ENCODE results near the gene PDZK1IP1. TPM values are rescaled to one million over a fixed set of nuclear protein-coding genes. Genes with fewer than 3 reads are reported as not detected.

Gene PDZK1IP1
- polyA plus RNA-seq, 1 experiment: not detected

DNA sequence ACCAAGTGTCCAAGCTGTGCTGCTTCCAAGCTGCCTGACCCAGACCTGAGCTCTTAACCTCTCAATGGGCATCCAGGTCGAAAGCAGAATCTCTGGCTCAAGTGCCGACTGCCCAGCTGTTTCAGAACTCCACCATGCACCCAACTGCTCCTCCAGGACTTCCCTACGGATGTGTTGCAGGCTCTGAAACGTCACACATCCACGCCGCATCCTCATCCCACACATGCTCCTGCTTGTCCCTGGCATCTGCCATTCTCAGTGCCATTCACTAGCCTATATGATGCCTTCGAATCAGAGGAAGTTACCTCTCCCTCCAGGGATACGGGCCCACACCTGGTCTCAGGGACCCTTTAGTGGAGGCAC lies 11.2 kb downstream of the PDZK1IP1 start:
- no peak overlapping the region for H3K4me3 ChIP-seq (ENCODE audit: low read depth, low read length)
- ChIA-PET POLR2A (interaction anchor here (1.1 kb wide), 1 partner anchor 11 kb away, joined by 5 read pairs; the partner anchor contains the start of gene PDZK1IP1), CTCF (interaction anchor here (0.5 to 6.1 kb wide), 63 partner anchors 10 to 1027 kb away, joined by 3 to 127 read pairs (median 4); partner anchors contain the start of genes EFCAB14, FOXD2 and PDZK1IP1)
- DNase-seq (ENCODE audit: low read depth, low spot score): no peak
- H3K27ac ChIP-seq (ENCODE audit: low read depth, low read length): no peak overlapping the region
- TF ChIP-seq, protein P1, sequence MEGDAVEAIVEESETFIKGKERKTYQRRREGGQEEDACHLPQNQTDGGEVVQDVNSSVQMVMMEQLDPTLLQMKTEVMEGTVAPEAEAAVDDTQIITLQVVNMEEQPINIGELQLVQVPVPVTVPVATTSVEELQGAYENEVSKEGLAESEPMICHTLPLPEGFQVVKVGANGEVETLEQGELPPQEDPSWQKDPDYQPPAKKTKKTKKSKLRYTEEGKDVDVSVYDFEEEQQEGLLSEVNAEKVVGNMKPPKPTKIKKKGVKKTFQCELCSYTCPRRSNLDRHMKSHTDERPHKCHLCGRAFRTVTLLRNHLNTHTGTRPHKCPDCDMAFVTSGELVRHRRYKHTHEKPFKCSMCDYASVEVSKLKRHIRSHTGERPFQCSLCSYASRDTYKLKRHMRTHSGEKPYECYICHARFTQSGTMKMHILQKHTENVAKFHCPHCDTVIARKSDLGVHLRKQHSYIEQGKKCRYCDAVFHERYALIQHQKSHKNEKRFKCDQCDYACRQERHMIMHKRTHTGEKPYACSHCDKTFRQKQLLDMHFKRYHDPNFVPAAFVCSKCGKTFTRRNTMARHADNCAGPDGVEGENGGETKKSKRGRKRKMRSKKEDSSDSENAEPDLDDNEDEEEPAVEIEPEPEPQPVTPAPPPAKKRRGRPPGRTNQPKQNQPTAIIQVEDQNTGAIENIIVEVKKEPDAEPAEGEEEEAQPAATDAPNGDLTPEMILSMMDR (IDR thresholded peaks at IDR 0.05; ENCODE audit: low read depth, low read length): no peak
- peaks cover 8% of the 10 kb centered on the region for H3K27me3 ChIP-seq (ENCODE audit: control insufficient read depth, insufficient read depth, low read length)
- no peaks in the 10 kb centered on the region for H3K9me3 ChIP-seq (ENCODE audit: control insufficient read depth, insufficient read depth, low read length)

- TF ChIP-seq, protein P1 (IDR thresholded peaks at IDR 0.05; ENCODE audit: low read depth, low read length): no peak
- H3K4me3 ChIP-seq (ENCODE audit: low read depth, low read length): no peak overlapping the region
- H3K27me3 ChIP-seq (ENCODE audit: control insufficient read depth, insufficient read depth, low read length): peaks cover 8% of the 10 kb centered on the region
- ChIA-PET POLR2A (no interaction called here), CTCF (interaction anchor here (0.8 to 6.1 kb wide), 18 partner anchors 11 to 548 kb away, joined by 3 to 127 read pairs (median 9); partner anchors contain the start of genes FOXD2 and PDZK1IP1)
- no peak overlapping the region for H3K27ac ChIP-seq (ENCODE audit: low read depth, low read length)
- no peak for DNase-seq (ENCODE audit: low read depth, low spot score)
- H3K9me3 ChIP-seq (ENCODE audit: control insufficient read depth, insufficient read depth, low read length): no peaks in the 10 kb centered on the region
Observed at GRCh38 chr1:47178020-47178419, 11.8 kb downstream of the PDZK1IP1 start.

- TF ChIP-seq, protein P1 (IDR thresholded peaks at IDR 0.05; ENCODE audit: low read depth, low read length): peak; percentile 98
- no peak overlapping the region for H3K27ac ChIP-seq (ENCODE audit: low read depth, low read length)
- H3K9me3 ChIP-seq (ENCODE audit: control insufficient read depth, insufficient read depth, low read length): no peaks in the 10 kb centered on the region
- DNase-seq (ENCODE audit: low read depth, low spot score): peak; percentile 21
- no peak overlapping the region for H3K4me3 ChIP-seq (ENCODE audit: low read depth, low read length)
- POLR2A ChIA-PET: no interaction called here
- CTCF ChIA-PET: interaction anchor here (0.6 to 6.1 kb wide), 12 partner anchors 9 to 551 kb away, joined by 3 to 127 read pairs (median 5); partner anchors contain the start of genes ATPAF1, FOXD2 and PDZK1IP1
- H3K27me3 ChIP-seq (ENCODE audit: control insufficient read depth, insufficient read depth, low read length): peaks cover 6% of the 10 kb centered on the region
Observed at GRCh38 chr1:47175227-47175934, 14.5 kb downstream of the PDZK1IP1 start.

DNA sequence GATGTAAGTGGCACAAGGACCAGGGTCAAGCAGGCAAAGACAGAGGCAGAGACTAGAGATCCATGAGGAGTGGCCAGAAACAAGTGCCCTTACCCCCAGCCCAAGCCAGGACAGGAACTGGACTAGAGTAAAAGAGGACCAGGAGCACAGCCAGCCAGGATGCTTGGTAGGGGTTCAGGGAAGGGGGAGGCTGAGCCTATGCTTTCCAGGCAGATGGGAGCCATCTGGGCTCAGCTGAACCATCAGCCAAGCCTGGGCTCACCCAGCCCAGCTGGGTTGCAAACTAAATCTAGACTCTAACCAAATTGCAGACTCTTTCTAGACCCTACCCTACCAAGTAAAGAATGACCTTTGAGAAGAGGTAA lies 15.2 kb downstream of the PDZK1IP1 start:
- Histone ChIP-seq H3K9me3 (ENCODE audit: control insufficient read depth, insufficient read depth, low read length) (no peaks in the 10 kb centered on the region), H3K27ac (ENCODE audit: low read depth, low read length) (no peak overlapping the region), H3K27me3 (ENCODE audit: control insufficient read depth, insufficient read depth, low read length) (peaks cover 6% of the 10 kb centered on the region), H3K4me3 (ENCODE audit: low read depth, low read length) (no peak overlapping the region)
- POLR2A ChIA-PET: no interaction called here
- TF ChIP-seq, protein P1 (IDR thresholded peaks at IDR 0.05; ENCODE audit: low read depth, low read length): 0 out of 2 replicates have a peak, but pooled peaks have one; percentile 3
- no peak for DNase-seq (ENCODE audit: low read depth, low spot score)
- CTCF ChIA-PET: interaction anchor here (1.5 to 6.1 kb wide), 6 partner anchors 10 to 261 kb away, joined by 4 to 127 read pairs (median 32); partner anchors contain the start of genes FOXD2 and PDZK1IP1

GRCh38 chr1:47172782-47173181 lies 17.1 kb downstream of the PDZK1IP1 start:
- H3K27me3 ChIP-seq (ENCODE audit: control insufficient read depth, insufficient read depth, low read length): peaks cover 3% of the 10 kb centered on the region
- no peaks in the 10 kb centered on the region for H3K9me3 ChIP-seq (ENCODE audit: control insufficient read depth, insufficient read depth, low read length)
- no peak overlapping the region for H3K27ac ChIP-seq (ENCODE audit: low read depth, low read length)
- DNase-seq (ENCODE audit: low read depth, low spot score): no peak
- POLR2A ChIA-PET: no interaction called here
- TF ChIP-seq, protein P1 (IDR thresholded peaks at IDR 0.05; ENCODE audit: low read depth, low read length): no peak
- no peak overlapping the region for H3K4me3 ChIP-seq (ENCODE audit: low read depth, low read length)
- CTCF ChIA-PET: no interaction called here
